H9 (cell line): Measurements from ENCODE around the gene EP300. TPM values are rescaled to one million over a fixed set of nuclear protein-coding genes. Genes with fewer than 3 reads are reported as not detected.
"Not testable (repeated sequence)": the region's sequence is repeated elsewhere in the genome, so short reads cannot be mapped to it uniquely, and the experiment has no call there.

Experiments
- DNase-seq: peaks from one replicate; pipeline ENCODE4 v3.0.0-alpha.2; 2017
- H2AFZ ChIP-seq: one replicate; pipeline ENCODE4 v1.6.1; 2013; ENCODE audit warnings: mild to moderate bottlenecking, low read length, control low read depth, moderate library complexity
- H2AK5ac ChIP-seq: 2 replicates; pipeline ENCODE4 v1.6.1; 2013; ENCODE audit warnings: low read length, control low read depth, mixed read lengths; ENCODE audit not compliant: insufficient read length
- H2BK120ac ChIP-seq: one replicate; pipeline ENCODE4 v1.6.1; 2013; ENCODE audit warnings: low read depth, mild to moderate bottlenecking, low read length, control low read depth, inconsistent platforms; ENCODE audit not compliant: poor library complexity, severe bottlenecking
- H2BK12ac ChIP-seq: 2 replicates; pipeline ENCODE4 v1.6.1; 2013; ENCODE audit warnings: low read length, control low read depth, mixed read lengths, low read depth; ENCODE audit not compliant: insufficient read length
- H2BK15ac ChIP-seq: 2 replicates; pipeline ENCODE4 v1.6.1; 2013; ENCODE audit warnings: low read depth, low read length, control low read depth
- H2BK20ac ChIP-seq: one replicate; pipeline ENCODE4 v1.6.1; 2013; ENCODE audit warnings: low read depth, mild to moderate bottlenecking, low read length, control low read depth, inconsistent platforms; ENCODE audit not compliant: poor library complexity, severe bottlenecking
- H2BK5ac ChIP-seq: 2 replicates; pipeline ENCODE4 v1.6.1; 2013; ENCODE audit warnings: low read length, control low read depth, mixed read lengths; ENCODE audit not compliant: insufficient read length
- H3K14ac ChIP-seq: 2 replicates; pipeline ENCODE4 v1.6.1; 2013; ENCODE audit warnings: low read length, control low read depth; ENCODE audit not compliant: insufficient read depth
- H3K18ac ChIP-seq: 2 replicates; pipeline ENCODE4 v1.6.1; 2013; ENCODE audit warnings: low read depth, mild to moderate bottlenecking, mixed read lengths, low read length, control low read depth; ENCODE audit not compliant: insufficient read length
- H3K23ac ChIP-seq: 2 replicates; pipeline ENCODE4 v1.6.1; 2013; ENCODE audit warnings: low read length, control low read depth, mixed read lengths, low read depth; ENCODE audit not compliant: insufficient read length
- H3K23me2 ChIP-seq: 2 replicates; pipeline ENCODE4 v1.6.1; 2013; ENCODE audit warnings: low read depth, mild to moderate bottlenecking, mixed read lengths, low read length, control low read depth; ENCODE audit not compliant: insufficient read length, poor library complexity, severe bottlenecking
- H3K27ac ChIP-seq: 2 replicates; pipeline ENCODE4 v1.5.1; 2013; ENCODE audit warnings: low read length, control low read depth, mixed read lengths, low read depth; ENCODE audit not compliant: insufficient read length
- H3K27me3 ChIP-seq: 2 replicates; pipeline ENCODE4 v1.6.1; 2013; ENCODE audit warnings: low read length, control low read depth, inconsistent platforms; ENCODE audit not compliant: insufficient read depth
- H3K4ac ChIP-seq: 2 replicates; pipeline ENCODE4 v1.6.1; 2013; ENCODE audit warnings: low read depth, mild to moderate bottlenecking, control low read depth, inconsistent platforms, low read length, moderate library complexity
- H3K4me1 ChIP-seq: 2 replicates; pipeline ENCODE4 v1.6.1; 2013; ENCODE audit warnings: low read length, control low read depth, inconsistent platforms; ENCODE audit not compliant: insufficient read depth
- H3K4me2 ChIP-seq: 2 replicates; pipeline ENCODE4 v1.6.1; 2013; ENCODE audit warnings: low read length, control low read depth, mixed read lengths; ENCODE audit not compliant: insufficient read length, insufficient read depth
- H3K56ac ChIP-seq: 2 replicates; pipeline ENCODE4 v1.6.1; 2013; ENCODE audit warnings: low read depth, mild to moderate bottlenecking, mixed read lengths, low read length, control low read depth; ENCODE audit not compliant: insufficient read length
- H3K79me1 ChIP-seq: 2 replicates; pipeline ENCODE4 v1.6.1; 2013; ENCODE audit warnings: low read depth, mild to moderate bottlenecking, moderate library complexity, low read length, control low read depth, inconsistent platforms; ENCODE audit not compliant: insufficient read depth, poor library complexity, severe bottlenecking
- H3K79me2 ChIP-seq: 2 replicates; pipeline ENCODE4 v1.6.1; 2013; ENCODE audit warnings: low read length, control low read depth, inconsistent platforms; ENCODE audit not compliant: insufficient read depth
- H3K9ac ChIP-seq: 2 replicates; pipeline ENCODE4 v1.6.1; 2013; ENCODE audit warnings: low read length, control low read depth, mixed read lengths; ENCODE audit not compliant: insufficient read length; ENCODE audit errors: extremely low read depth
- H3K9me3 ChIP-seq: one replicate; pipeline ENCODE4 v1.6.1; 2013; ENCODE audit warnings: low read depth, low read length, inconsistent platforms; ENCODE audit not compliant: control insufficient read depth
- H3T11ph ChIP-seq: one replicate; pipeline ENCODE4 v1.6.1; 2013; ENCODE audit warnings: mild to moderate bottlenecking, low read length, control low read depth, inconsistent platforms
- H4K20me1 ChIP-seq: one replicate; pipeline ENCODE4 v1.6.1; 2013; ENCODE audit not compliant: control insufficient read depth, insufficient read length, insufficient read depth
- H4K5ac ChIP-seq: 2 replicates; pipeline ENCODE4 v1.6.1; 2013; ENCODE audit warnings: low read depth, mild to moderate bottlenecking, mixed read lengths, low read length, control low read depth; ENCODE audit not compliant: insufficient read length
- H4K8ac ChIP-seq: replicated peaks from 2 replicates; pipeline ENCODE4 v1.6.1; 2013; ENCODE audit warnings: low read length, control low read depth, mixed read lengths, low read depth; ENCODE audit not compliant: insufficient read length
- H4K91ac ChIP-seq: 2 replicates; pipeline ENCODE4 v1.6.1; 2013; ENCODE audit warnings: low read depth, mild to moderate bottlenecking, moderate library complexity, mixed read lengths, low read length, control low read depth; ENCODE audit not compliant: insufficient read length
- H3K27ac Mint-ChIP-seq, 3 experiments: 2 replicates in 2 of 3; 3 replicates in 1 of 3; pipeline ENCODE4 v1.8.0; 2020 to 2021; ENCODE audit warnings: mixed read lengths in 3 of 3, mild to moderate bottlenecking in 1 of 3, moderate library complexity in 1 of 3
- H3K27me3 Mint-ChIP-seq: 2 replicates; pipeline ENCODE4 v1.8.0; 2021; ENCODE audit warnings: low read depth, mild to moderate bottlenecking, moderate library complexity, mixed read lengths
- H3K36me3 Mint-ChIP-seq, 3 experiments: 2 replicates in 2 of 3; 3 replicates in 1 of 3; pipeline ENCODE4 v1.8.0; 2020 to 2021; ENCODE audit warnings: low read depth in 3 of 3, mixed read lengths in 3 of 3; ENCODE audit not compliant: insufficient read depth in 1 of 3
- H3K4me1 Mint-ChIP-seq, 2 experiments: 2 replicates each; pipeline ENCODE4 v1.8.0; 2020; ENCODE audit warnings: mixed read lengths in 2 of 2
- H3K4me3 Mint-ChIP-seq, 2 experiments: 2 replicates in 1 of 2; 3 replicates in 1 of 2; pipeline ENCODE4 v1.8.0; 2020 to 2021; ENCODE audit warnings: mild to moderate bottlenecking in 2 of 2, mixed read lengths in 2 of 2, moderate library complexity in 1 of 2
- H3K9me3 Mint-ChIP-seq, 2 experiments: 2 replicates in 1 of 2; 3 replicates in 1 of 2; pipeline ENCODE4 v1.8.0; 2020; ENCODE audit warnings: mild to moderate bottlenecking in 2 of 2, mixed read lengths in 2 of 2, moderate library complexity in 1 of 2
- WGBS: extraction: QIAGEN DNeasy Blood & Tissue Kit; methylation state at CpG from one replicate; pipeline ENCODE4 v1.1.7; 2013; ENCODE audit warnings: missing lambda C conversion rate, low lambda C conversion rate, mixed read lengths; ENCODE audit not compliant: insufficient read length; ENCODE audit errors: extremely low coverage; 5-methylcytosine and 5-hydroxymethylcytosine counted together
- total RNA-seq: library from RNA; stranded (reverse); gene quantifications from 2 replicates; pipeline ENCODE4 v1.2.1, GENCODE V29; 2021

The EP300 gene
- total RNA-seq, 1 experiment from 2014 or later, result 136 TPM

GRCh38 chr22:41066341-41066740 lies 26.1 kb upstream of the EP300 start:
- not testable (repeated sequence) for H3K79me2 ChIP-seq, H3K9me3 Mint-ChIP-seq, H3K23ac ChIP-seq, H3K56ac ChIP-seq, H4K5ac ChIP-seq, H4K91ac ChIP-seq, H2BK12ac ChIP-seq, H3K4ac ChIP-seq, H3K14ac ChIP-seq, H4K20me1 ChIP-seq, H3K18ac ChIP-seq, H3K4me3 Mint-ChIP-seq, H2BK15ac ChIP-seq, H3K9me3 ChIP-seq, H3T11ph ChIP-seq, H2BK120ac ChIP-seq, H3K4me1 Mint-ChIP-seq, H3K36me3 Mint-ChIP-seq, H3K27me3 Mint-ChIP-seq, H4K8ac ChIP-seq, H2AFZ ChIP-seq, H3K23me2 ChIP-seq, H2BK5ac ChIP-seq, H3K4me1 ChIP-seq, H3K27ac ChIP-seq, DNase-seq, H3K27ac Mint-ChIP-seq, H3K4me2 ChIP-seq, H3K27me3 ChIP-seq, H3K79me1 ChIP-seq, H3K9ac ChIP-seq, H2AK5ac ChIP-seq, H2BK20ac ChIP-seq
- no CpG with 5 or more reads among the region's 8 CpGs for WGBS

GRCh38 chr22:41067968-41068367 lies 24.4 kb upstream of the EP300 start:
- H3K9me3 ChIP-seq, H3K27ac ChIP-seq, H3K18ac ChIP-seq, H2BK5ac ChIP-seq, H3K23me2 ChIP-seq, H3K23ac ChIP-seq, H3K4me2 ChIP-seq, H3K9me3 Mint-ChIP-seq, H3K4me3 Mint-ChIP-seq, H2AK5ac ChIP-seq, H3T11ph ChIP-seq, H3K9ac ChIP-seq, H3K36me3 Mint-ChIP-seq, H2BK20ac ChIP-seq, H4K5ac ChIP-seq, H4K91ac ChIP-seq, H3K4me1 Mint-ChIP-seq, H2BK12ac ChIP-seq, H4K20me1 ChIP-seq, H3K14ac ChIP-seq, DNase-seq, H3K56ac ChIP-seq, H2BK120ac ChIP-seq, H3K79me2 ChIP-seq, H3K27me3 Mint-ChIP-seq, H2BK15ac ChIP-seq, H4K8ac ChIP-seq, H3K79me1 ChIP-seq, H2AFZ ChIP-seq, H3K27ac Mint-ChIP-seq, H3K4ac ChIP-seq, H3K4me1 ChIP-seq, H3K27me3 ChIP-seq: not testable (repeated sequence)
- WGBS, result no CpG with 5 or more reads among the region's 10 CpGs
